Neural cell (in vitro differentiated cells): ENCODE data around the gene RFTN1.

Experiments used
- CTCF ChIP-seq: fragments of 450-650 bp; IDR thresholded peaks from 2 replicates; pipeline ENCODE4 v1.5.1; 2014; ENCODE audit warnings: antibody characterized with exemption, mild to moderate bottlenecking, moderate library complexity; ENCODE audit not compliant: poor library complexity, severe bottlenecking
- EP300 ChIP-seq: fragments of 450-650 bp; conservative IDR thresholded peaks from 2 replicates; pipeline ENCODE4 v1.6.1; 2014; ENCODE audit warnings: antibody characterized with exemption, mild to moderate bottlenecking, moderate library complexity; ENCODE audit not compliant: poor library complexity, severe bottlenecking
- EZH2 ChIP-seq: fragments of 200-600, 300-800 bp; shearing (Covaris generic), sonication (generic); IDR thresholded peaks from 2 replicates; pipeline ENCODE4 v1.6.1; 2014; ENCODE audit warnings: antibody characterized with exemption, low read length, borderline replicate concordance, mild to moderate bottlenecking; ENCODE audit not compliant: insufficient read depth, poor library complexity, severe bottlenecking
- POLR2AphosphoS5 ChIP-seq: IDR thresholded peaks from 2 replicates; pipeline ENCODE4 v1.6.1; 2012
- RAD21 ChIP-seq: fragments of 450-650 bp; conservative IDR thresholded peaks from 2 replicates; pipeline ENCODE4 v1.6.1; 2014; ENCODE audit warnings: antibody characterized with exemption, mild to moderate bottlenecking, moderate library complexity
- TAF1 ChIP-seq: IDR thresholded peaks from 2 replicates; pipeline ENCODE4 v1.6.1; 2012; ENCODE audit warnings: low read depth

GRCh38 chr3:16379838-16380237, 133.7 kb downstream of the RFTN1 start:
- TF ChIP-seq EZH2 (no peak), CTCF (no peak), RAD21 (no peak), POLR2AphosphoS5 (no peak), TAF1 (no peak), EP300 (no peak)
